Measurements from ENCODE around the gene MED9. TPM values are rescaled to one million over a fixed set of nuclear protein-coding genes. Genes with fewer than 3 reads are reported as not detected.

MED9 gene
- total and polyA plus RNA-seq, 4 donors = 10.8 to 15.4 (median 13.3) TPM

- Histone ChIP-seq H3K9me3 (ENCODE audit: control insufficient read depth in 4 of 4, insufficient read depth in 3 of 4, low read length in 3 of 4) (no peaks in the 10 kb centered on the region), H3K4me1 (ENCODE audit: control insufficient read depth in 5 of 5, insufficient read depth in 5 of 5, low read length in 5 of 5) (peaks cover 0 to 4% (median 0%) of the 10 kb centered on the region in 5 donors), H3K27me3 (ENCODE audit: control insufficient read depth in 3 of 3, insufficient read depth in 3 of 3, low read length in 2 of 3) (no peaks in the 10 kb centered on the region), H3K4me3 (no peak overlapping the region), H3K36me3 (ENCODE audit: control insufficient read depth in 4 of 4, insufficient read depth in 4 of 4, low read length in 4 of 4) (no peaks in the 10 kb centered on the region), H3K9ac (ENCODE audit: insufficient read depth in 1 of 2, low read length in 2 of 2) (no peak overlapping the region), H3K27ac (ENCODE audit: low read depth in 1 of 2, low read length in 1 of 2) (peak overlapping the region in 1 of 2 donors; percentile 68)
- ATAC-seq (ENCODE audit: insufficient read depth, low FRiP score) (no peak), DNase-seq (no peak)
- 86 to 93% methylated on average over 11 of the region's 11 CpGs for WGBS, 2 donors
- TF ChIP-seq CTCF (IDR thresholded peaks at IDR 0.05; ENCODE audit: control extremely low read depth, extremely low read depth) = no peak
Measured at GRCh38 chr17:17440938-17441675, 35.7 kb upstream of the MED9 start.

- WGBS, 2 donors = 63 to 85% methylated on average over 14 of the region's 14 CpGs
- no peak for DNase-seq
- H3K27ac ChIP-seq (ENCODE audit: low read depth in 1 of 2, low read length in 1 of 2) = peak overlapping the region in 1 of 2 donors; percentile 64
- no peak for ATAC-seq (ENCODE audit: insufficient read depth, low FRiP score)
- H3K4me1 ChIP-seq (ENCODE audit: control insufficient read depth in 5 of 5, insufficient read depth in 5 of 5, low read length in 5 of 5) = peaks cover 0 to 9% (median 0%) of the 10 kb centered on the region in 5 donors
- no peak overlapping the region for H3K9ac ChIP-seq (ENCODE audit: insufficient read depth in 1 of 2, low read length in 2 of 2)
- TF ChIP-seq CTCF (IDR thresholded peaks at IDR 0.05; ENCODE audit: control extremely low read depth, extremely low read depth) = no peak
- no peaks in the 10 kb centered on the region for H3K27me3 ChIP-seq (ENCODE audit: control insufficient read depth in 3 of 3, insufficient read depth in 3 of 3, low read length in 2 of 3)
- H3K4me3 ChIP-seq = no peak overlapping the region
- H3K9me3 ChIP-seq (ENCODE audit: control insufficient read depth in 4 of 4, insufficient read depth in 3 of 4, low read length in 3 of 4) = no peaks in the 10 kb centered on the region
- H3K36me3 ChIP-seq (ENCODE audit: control insufficient read depth in 4 of 4, insufficient read depth in 4 of 4, low read length in 4 of 4) = no peaks in the 10 kb centered on the region
Measured at GRCh38 chr17:17443173-17443572, 33.6 kb upstream of the MED9 start.

DNA sequence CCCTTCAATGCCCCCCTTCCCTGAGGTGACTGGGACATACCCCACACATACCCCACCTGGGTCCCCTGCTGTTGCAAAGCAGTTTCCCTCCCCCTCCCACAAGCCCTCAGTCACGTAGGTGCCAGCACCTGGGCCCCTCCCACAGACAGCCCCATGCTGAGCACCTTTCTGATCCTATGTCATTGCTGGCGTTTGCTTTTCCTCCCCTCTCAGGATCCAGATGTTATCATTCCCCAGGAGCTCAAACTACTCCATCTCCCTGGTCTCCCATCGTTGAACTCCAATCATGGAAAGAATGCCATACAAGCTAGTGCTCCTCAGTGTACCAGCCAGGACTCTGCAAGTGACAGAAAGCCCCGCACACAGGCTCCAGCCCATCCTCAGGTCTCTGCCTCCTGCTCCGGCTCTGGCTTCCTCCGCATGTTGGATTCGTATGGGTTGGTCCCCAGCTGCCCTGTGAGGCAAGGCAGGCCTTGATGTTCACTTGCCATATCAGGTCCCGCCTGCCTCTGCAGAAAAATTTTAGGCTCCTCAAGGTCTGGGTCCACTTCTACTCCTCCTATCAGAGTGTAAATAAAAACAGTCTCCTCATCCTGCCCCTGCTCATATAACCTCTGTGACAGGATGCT is 31.4 kb upstream of the MED9 start:
- H3K9me3 ChIP-seq (ENCODE audit: control insufficient read depth in 4 of 4, insufficient read depth in 3 of 4, low read length in 3 of 4) = no peaks in the 10 kb centered on the region
- no peaks in the 10 kb centered on the region for H3K36me3 ChIP-seq (ENCODE audit: control insufficient read depth in 4 of 4, insufficient read depth in 4 of 4, low read length in 4 of 4)
- H3K4me1 ChIP-seq (ENCODE audit: control insufficient read depth in 5 of 5, insufficient read depth in 5 of 5, low read length in 5 of 5) = peaks cover 0 to 9% (median 0%) of the 10 kb centered on the region in 5 donors
- H3K9ac ChIP-seq (ENCODE audit: insufficient read depth in 1 of 2, low read length in 2 of 2) = no peak overlapping the region
- 74 to 84% methylated on average over 8 of the region's 8 CpGs for WGBS, 2 donors
- DNase-seq (no peak), ATAC-seq (ENCODE audit: insufficient read depth, low FRiP score) (no peak)
- H3K4me3 ChIP-seq = no peak overlapping the region
- no peak for TF ChIP-seq CTCF (IDR thresholded peaks at IDR 0.05; ENCODE audit: control extremely low read depth, extremely low read depth)
- no peaks in the 10 kb centered on the region for H3K27me3 ChIP-seq (ENCODE audit: control insufficient read depth in 3 of 3, insufficient read depth in 3 of 3, low read length in 2 of 3)
- peak overlapping the region in 1 of 2 donors; percentile 35 for H3K27ac ChIP-seq (ENCODE audit: low read depth in 1 of 2, low read length in 1 of 2)
